B cell (primary cell): ENCODE results near the gene GRK6. TPM values are rescaled to one million over a fixed set of nuclear protein-coding genes. Genes with fewer than 3 reads are reported as not detected.

Experiments used
- ATAC-seq: fragments of 200-7000 bp; cut with Tn5 transposase; one replicate; pipeline ENCODE4 v1.10.0; 2021; ENCODE audit warnings: low read depth, mild to moderate bottlenecking, moderate number of reproducible peaks, moderate library complexity
- CTCF ChIA-PET: fragments of 350-600 bp; sonication (Branson Sonifier 250); formaldehyde crosslinking; loops from one replicate; lab custom pipeline; 2021; ENCODE audit warnings: antibody characterized with exemption, inconsistent platforms; lab: Charles Lee
- POLR2A ChIA-PET: fragments of 350-600 bp; sonication (Branson Sonifier 250); formaldehyde crosslinking; loops from one replicate; lab custom pipeline; 2021; ENCODE audit warnings: antibody characterized with exemption; lab: Charles Lee
- DNase-seq: peaks from one replicate; pipeline ENCODE4 v3.0.0; 2013
- H2AFZ ChIP-seq: 2 replicates; pipeline ENCODE4 v1.6.1; 2012; ENCODE audit warnings: mild to moderate bottlenecking, low read depth, low read length; ENCODE audit not compliant: insufficient read depth, poor library complexity, severe bottlenecking
- H3K27ac ChIP-seq, 2 donors: 1 replicate in 1 of 2; 2 replicates in 1 of 2; pipeline ENCODE4 v1.5.1; 2012 to 2013; ENCODE audit warnings: low read length in 2 of 2, mild to moderate bottlenecking in 2 of 2, moderate library complexity in 1 of 2
- H3K27me3 ChIP-seq, 4 experiments: fragments of 200-600 bp in 1 of 4; sonication (generic) in 1 of 4; replicated peaks in 1 of 4; 1 replicate in 2 of 4; 2 replicates in 2 of 4; pipeline versions ENCODE4 v1.6.1 to v1.7.0; 2013 to 2016; ENCODE audit warnings: low read length in 3 of 4, mild to moderate bottlenecking in 2 of 4, mixed read lengths in 1 of 4, moderate library complexity in 1 of 4; ENCODE audit not compliant: insufficient read depth in 4 of 4, control insufficient read depth in 3 of 4; ENCODE audit errors: control extremely low read depth in 1 of 4
- H3K36me3 ChIP-seq, 2 experiments: replicated peaks in 1 of 2; 1 replicate in 1 of 2; 2 replicates in 1 of 2; pipeline versions ENCODE4 v1.6.1 to v1.7.1; 2013; ENCODE audit warnings: low read length in 1 of 2; ENCODE audit not compliant: insufficient read depth in 2 of 2, control insufficient read depth in 1 of 2; ENCODE audit errors: control extremely low read depth in 1 of 2, extremely low read depth in 1 of 2
- H3K4me1 ChIP-seq, 2 donors: fragments of 200-600 bp in 1 of 2; sonication (generic) in 1 of 2; 1 replicate in 1 of 2; 2 replicates in 1 of 2; pipeline versions ENCODE4 v1.5.1 to v1.6.1; 2013 to 2017; ENCODE audit warnings: low read length in 2 of 2; ENCODE audit not compliant: control insufficient read depth in 2 of 2, insufficient read depth in 2 of 2
- H3K4me2 ChIP-seq: replicated peaks from 2 replicates; pipeline ENCODE3; 2012; ENCODE audit warnings: mild to moderate bottlenecking, low read depth, low read length; ENCODE audit not compliant: poor library complexity, severe bottlenecking
- H3K4me3 ChIP-seq, 5 experiments: fragments of 200-600 bp in 1 of 5; sonication (generic) in 1 of 5; 1 replicate in 3 of 5; 2 replicates in 2 of 5; pipeline versions ENCODE4 v1.5.1 to v1.7.0; 2011 to 2016; ENCODE audit warnings: low read length in 4 of 5, mild to moderate bottlenecking in 4 of 5, low read depth in 2 of 5, control low read depth in 1 of 5, moderate library complexity in 1 of 5; ENCODE audit not compliant: insufficient read depth in 1 of 5; ENCODE audit errors: control extremely low read depth in 1 of 5, extremely low read depth in 1 of 5
- H3K79me2 ChIP-seq: fragments of 200-600 bp; sonication (generic); one replicate; pipeline ENCODE4 v1.6.0; 2016; ENCODE audit warnings: low read length; ENCODE audit not compliant: control insufficient read depth, insufficient read depth
- H3K9ac ChIP-seq: fragments of 200-600 bp; sonication (generic); 2 replicates; pipeline ENCODE4 v1.6.1; 2017; ENCODE audit warnings: mild to moderate bottlenecking, low read length, moderate library complexity
- H3K9me3 ChIP-seq, 3 donors: one replicate each; pipeline versions ENCODE4 v1.6.1 to v1.7.1; 2013; ENCODE audit warnings: low read length in 2 of 3; ENCODE audit not compliant: control insufficient read depth in 2 of 3, insufficient read depth in 1 of 3; ENCODE audit errors: control extremely low read depth in 1 of 3
- H4K20me1 ChIP-seq: 2 replicates; pipeline ENCODE4 v1.6.0; 2012; ENCODE audit warnings: mild to moderate bottlenecking, low read length; ENCODE audit not compliant: insufficient read depth, control insufficient read depth, poor library complexity, severe bottlenecking
- H3K27ac Mint-ChIP-seq: one replicate; pipeline ENCODE4 v1.8.0; 2021; ENCODE audit warnings: mixed read lengths
- H3K27me3 Mint-ChIP-seq: one replicate; pipeline ENCODE4 v1.8.0; 2021; ENCODE audit warnings: mixed read lengths
- H3K4me1 Mint-ChIP-seq: one replicate; pipeline ENCODE4 v1.8.0; 2021; ENCODE audit warnings: mixed read lengths
- H3K4me3 Mint-ChIP-seq: one replicate; pipeline ENCODE4 v1.8.0; 2021; ENCODE audit warnings: mixed read lengths
- H3K9me3 Mint-ChIP-seq: one replicate; pipeline ENCODE4 v1.8.0; 2022; ENCODE audit warnings: mixed read lengths; ENCODE audit not compliant: insufficient read depth
- EZH2 ChIP-seq: IDR thresholded peaks from 2 replicates; pipeline ENCODE4 v1.6.1; 2012; ENCODE audit warnings: borderline replicate concordance, low read depth, mild to moderate bottlenecking, moderate library complexity, low read length; ENCODE audit not compliant: insufficient read depth, poor library complexity, severe bottlenecking
- WGBS: methylation state at CpG from one replicate; pipeline ENCODE4 v1.1.5; 2013; ENCODE audit warnings: missing lambda C conversion rate; ENCODE audit not compliant: insufficient coverage; 5-methylcytosine and 5-hydroxymethylcytosine counted together
- intact Hi-C: fragments of 100-400 bp; cut with micrococcal nuclease; formaldehyde crosslinking; loops from one replicate; pipeline ENCODE4 v1.10.0; 2022
- polyA plus RNA-seq: library from polyadenylated mRNA; depleted of rRNA; stranded (reverse); fragments of >200 nt; gene quantifications from 2 replicates; pipeline ENCODE4 v1.2.3, GENCODE V29; 2012
- total RNA-seq, 2 donors: library from RNA; stranded (reverse); fragments of 120-200 nt in 1 of 2; gene quantifications; 1 replicate in 1 of 2; 2 replicates in 1 of 2; pipeline versions ENCODE4 v1.2.3 to v1.2.4, GENCODE V29; 2013 to 2022
- TF ChIP-seq, protein P1 (sequence below): fragments of 200-600 bp; IDR thresholded peaks from one replicate; pipeline ENCODE4 v1.8.0; 2022; ENCODE audit warnings: antibody characterized with exemption, mild to moderate bottlenecking

The GRK6 gene
- total and polyA plus RNA-seq, 2 donors (not counting 1 experiment from before 2014, with no cell fraction given) = 155 to 173 TPM

DNA sequence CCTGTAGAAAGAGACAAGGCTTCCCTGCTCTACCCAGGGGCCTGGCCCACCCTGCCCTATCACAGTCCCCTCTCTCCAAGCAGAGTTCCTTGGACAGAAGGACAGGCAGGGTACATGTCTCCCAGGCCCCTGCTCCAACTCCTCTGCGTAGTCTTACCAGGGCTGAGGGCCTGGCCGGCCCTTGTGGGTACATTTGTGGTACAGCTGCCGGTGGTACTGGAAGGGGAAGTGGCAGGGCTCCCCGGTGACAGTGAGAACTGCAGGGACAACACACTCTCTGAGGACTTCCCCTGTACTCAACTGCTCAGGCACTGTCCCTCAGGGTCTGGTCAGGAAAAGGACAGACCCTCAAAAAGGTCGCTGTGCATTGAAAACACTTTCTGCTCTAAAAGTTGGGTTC, 20.7 kb upstream of the GRK6 start:
- peak; percentile 77 for DNase-seq
- H3K9me3 Mint-ChIP-seq = no peaks in the 10 kb centered on the region
- Histone ChIP-seq H3K4me2 (peak overlapping the region; percentile 96), H3K4me3 (peak overlapping the region in 1 of 5 experiments; percentile 9), H3K9ac (no peak overlapping the region), H3K27me3 (peaks cover 0 to 23% (median 9%) of the 10 kb centered on the region in 4 experiments), H3K27ac (peak overlapping the region in 1 of 2 donors; percentile 52), H2AFZ (peak overlapping the region; percentile 40), H3K4me1 (peaks cover 38 to 50% of the 10 kb centered on the region in 2 donors), H3K79me2 (no peaks in the 10 kb centered on the region), H4K20me1 (no peaks in the 10 kb centered on the region), H3K9me3 (peaks cover 0 to 12% (median 0%) of the 10 kb centered on the region in 3 donors), H3K36me3 (no peaks in the 10 kb centered on the region)
- ChIA-PET CTCF (interaction anchor here (0.8 to 12.7 kb wide), 9 partner anchors 11 to 148 kb away, joined by 3 to 628 read pairs (median 51); partner anchors contain the start of genes GRK6, PDLIM7 and PRR7), POLR2A (interaction anchor here (1.1 to 5.6 kb wide), 8 partner anchors 16 to 54 kb away, joined by 3 to 87 read pairs (median 16); partner anchors contain the start of genes GRK6 and LMAN2)
- TF ChIP-seq EZH2 = no peak
- TF ChIP-seq, protein P1, sequence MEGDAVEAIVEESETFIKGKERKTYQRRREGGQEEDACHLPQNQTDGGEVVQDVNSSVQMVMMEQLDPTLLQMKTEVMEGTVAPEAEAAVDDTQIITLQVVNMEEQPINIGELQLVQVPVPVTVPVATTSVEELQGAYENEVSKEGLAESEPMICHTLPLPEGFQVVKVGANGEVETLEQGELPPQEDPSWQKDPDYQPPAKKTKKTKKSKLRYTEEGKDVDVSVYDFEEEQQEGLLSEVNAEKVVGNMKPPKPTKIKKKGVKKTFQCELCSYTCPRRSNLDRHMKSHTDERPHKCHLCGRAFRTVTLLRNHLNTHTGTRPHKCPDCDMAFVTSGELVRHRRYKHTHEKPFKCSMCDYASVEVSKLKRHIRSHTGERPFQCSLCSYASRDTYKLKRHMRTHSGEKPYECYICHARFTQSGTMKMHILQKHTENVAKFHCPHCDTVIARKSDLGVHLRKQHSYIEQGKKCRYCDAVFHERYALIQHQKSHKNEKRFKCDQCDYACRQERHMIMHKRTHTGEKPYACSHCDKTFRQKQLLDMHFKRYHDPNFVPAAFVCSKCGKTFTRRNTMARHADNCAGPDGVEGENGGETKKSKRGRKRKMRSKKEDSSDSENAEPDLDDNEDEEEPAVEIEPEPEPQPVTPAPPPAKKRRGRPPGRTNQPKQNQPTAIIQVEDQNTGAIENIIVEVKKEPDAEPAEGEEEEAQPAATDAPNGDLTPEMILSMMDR = no peak
- 0% methylated on average over 2 of the region's 5 CpGs for WGBS
- H3K4me1 Mint-ChIP-seq = peaks cover 41% of the 10 kb centered on the region
- intact Hi-C loops = loop anchor here (2.0 to 10.0 kb wide), 3 partner anchors 41 to 291 kb away; partner anchors contain the start of genes B4GALT7 and PRR7
- H3K27ac Mint-ChIP-seq = peak overlapping the region; percentile 75
- ATAC-seq = peak; percentile 39
- peaks cover 14% of the 10 kb centered on the region for H3K27me3 Mint-ChIP-seq
- H3K4me3 Mint-ChIP-seq = peak overlapping the region; percentile 54
